IPS-NIHi11 (cell line): ENCODE results near the gene SLC30A10.
"Not testable (repeated sequence)": the region's sequence is repeated elsewhere in the genome, so short reads cannot be mapped to it uniquely, and the experiment has no call there.

Experiments
- DNase-seq: peaks from one replicate; pipeline ENCODE4 v3.0.0; 2012; ENCODE audit warnings: mixed read lengths, low spot score

Gene SLC30A10

DNA sequence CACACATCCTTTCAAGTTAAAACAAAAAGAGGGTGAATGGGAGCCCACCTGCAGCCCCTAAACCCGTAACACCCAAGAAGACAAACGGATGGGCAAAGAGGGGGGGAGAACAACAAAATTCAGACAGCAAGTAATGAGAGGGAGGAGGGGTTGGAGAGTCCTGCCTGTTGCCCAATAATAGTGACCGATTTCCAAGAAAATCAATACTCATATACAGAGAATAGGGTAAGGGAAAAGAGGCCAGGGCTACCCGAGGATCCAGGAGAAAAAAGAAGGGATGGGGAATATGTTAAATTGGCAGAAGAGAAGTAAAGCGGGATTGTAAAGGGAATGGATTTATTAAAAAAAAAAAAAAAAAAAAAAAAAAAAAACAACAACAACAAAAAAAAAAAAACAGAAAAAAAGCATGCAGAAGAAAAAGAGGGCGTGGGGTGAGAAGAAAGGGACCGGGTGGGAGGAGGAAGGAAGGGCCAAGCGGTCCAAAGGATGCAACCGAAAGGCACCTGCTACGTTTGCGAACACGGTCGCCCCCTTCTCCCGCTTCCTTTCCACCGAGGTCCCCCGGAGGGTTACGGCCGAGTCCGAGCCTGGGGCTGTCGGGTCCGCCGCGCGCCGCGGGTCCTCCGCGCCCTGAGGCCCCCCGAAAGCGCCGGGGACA, 930 bp downstream of the SLC30A10 start:
- no peak for DNase-seq

DNA sequence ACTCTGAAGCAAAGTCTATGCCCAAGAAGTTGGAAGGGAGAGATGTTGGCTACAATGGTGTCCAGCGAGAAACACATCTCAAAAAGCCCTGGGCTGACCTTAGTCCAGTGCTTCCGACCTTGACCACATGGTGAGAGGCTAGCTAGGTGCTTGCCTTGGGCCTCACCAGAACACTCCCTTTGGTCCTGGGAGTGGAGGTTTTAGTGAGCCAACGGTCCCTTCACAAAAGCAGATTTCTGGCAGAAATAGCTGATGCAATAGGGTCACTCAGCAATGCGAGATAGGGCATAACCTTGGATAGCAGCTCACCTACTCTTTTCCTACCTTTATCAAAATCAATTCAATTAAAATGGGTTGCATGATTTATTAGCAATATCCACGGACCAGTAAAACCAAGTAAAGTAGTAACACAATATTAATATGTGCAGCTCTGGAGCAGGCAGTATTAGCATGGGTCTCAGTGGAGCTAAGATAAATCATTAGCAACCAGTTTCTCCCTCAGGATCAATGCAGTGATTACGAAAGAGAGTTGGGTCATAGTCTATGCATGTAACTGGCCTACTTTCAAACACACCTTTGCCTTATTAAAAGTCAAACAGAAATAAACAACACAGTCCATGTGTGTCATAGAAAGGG, 1.9 kb downstream of the SLC30A10 start:
- DNase-seq, result no peak

DNA sequence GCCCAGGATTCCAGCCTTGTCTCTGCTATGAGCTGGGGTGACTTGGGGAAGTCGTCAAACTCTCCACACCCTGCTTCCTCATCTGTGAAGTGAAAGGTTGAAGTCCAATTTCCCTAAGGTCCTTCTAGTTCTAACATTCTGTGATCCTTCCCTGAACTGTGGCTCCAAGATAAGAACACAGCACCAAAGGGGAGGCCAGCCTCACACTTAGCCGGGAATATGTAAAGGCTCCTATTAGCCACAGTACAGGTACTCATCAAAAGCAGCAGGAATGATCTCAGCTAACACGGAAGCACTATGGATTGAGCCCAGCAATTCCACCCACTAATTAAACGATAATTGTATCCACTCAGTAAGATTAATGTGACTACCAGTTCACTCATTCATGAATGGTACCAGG, 4.0 kb downstream of the SLC30A10 start:
- DNase-seq, result no peak

DNA sequence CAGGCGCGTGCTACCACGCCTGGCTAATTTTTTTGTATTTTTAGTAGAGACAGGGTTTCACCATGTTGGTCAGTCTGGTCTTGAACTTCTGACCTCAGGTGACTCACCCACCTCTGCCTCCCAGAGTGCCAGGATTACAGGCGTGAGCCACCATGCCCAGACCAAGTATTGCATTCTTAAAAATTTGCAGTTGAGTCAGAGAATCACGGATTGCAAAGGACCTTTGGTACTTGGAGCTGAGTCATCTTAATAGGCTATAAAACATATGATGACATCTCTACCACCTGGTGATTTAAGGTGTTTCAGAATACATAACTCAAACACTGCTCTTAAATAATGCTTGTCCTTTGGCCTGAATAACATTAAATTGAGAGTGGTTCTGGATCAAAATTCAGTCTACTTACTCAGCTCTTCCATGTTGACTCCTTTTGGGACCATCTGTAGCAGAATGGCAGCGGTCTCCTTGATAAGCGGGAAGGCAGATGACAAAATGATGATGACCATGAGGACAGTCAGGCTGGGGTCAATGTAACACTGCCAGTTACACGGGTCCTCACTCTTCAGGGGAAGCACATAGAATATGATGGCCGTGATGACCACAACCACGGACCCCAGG, 10.4 kb downstream of the SLC30A10 start:
- DNase-seq, result no peak

DNA sequence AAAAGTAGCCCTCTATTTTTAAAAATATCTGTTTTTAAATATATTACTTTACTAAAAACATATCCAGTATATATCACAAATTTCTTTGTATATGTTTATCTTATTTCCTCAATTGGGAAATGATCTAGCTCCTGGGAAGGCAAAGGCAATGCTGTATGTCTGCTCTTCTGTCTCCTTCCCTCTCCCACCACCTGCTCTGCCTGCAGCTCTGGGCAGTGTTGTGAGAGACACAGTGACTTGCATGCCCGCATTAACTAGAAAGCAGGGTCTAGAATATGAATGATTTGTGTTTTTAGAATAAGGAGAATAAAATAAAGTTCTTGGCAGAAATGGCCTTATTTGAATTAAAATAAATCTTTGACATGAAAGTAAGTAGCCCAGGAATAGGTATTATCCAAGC, 11.1 kb downstream of the SLC30A10 start:
- no peak for DNase-seq

DNA sequence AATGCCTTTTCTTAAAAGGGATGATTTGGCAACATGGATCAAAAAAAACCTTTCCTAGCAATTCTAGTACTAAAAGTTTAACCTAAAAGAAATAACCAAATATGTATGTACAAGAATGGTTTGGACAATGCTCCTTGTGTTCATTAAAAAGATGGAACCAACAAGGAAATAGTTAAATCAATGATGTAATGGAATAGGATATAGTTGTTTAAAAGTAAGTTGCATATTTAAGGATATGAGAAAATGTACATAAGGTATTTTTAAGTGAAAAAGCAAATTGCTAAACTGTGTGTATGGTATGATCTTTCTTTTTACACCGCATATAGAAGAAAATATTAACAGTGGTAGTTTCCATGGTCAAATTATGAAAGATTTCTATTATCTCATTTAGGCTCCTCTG, 12.1 kb downstream of the SLC30A10 start:
- no peak for DNase-seq

DNA sequence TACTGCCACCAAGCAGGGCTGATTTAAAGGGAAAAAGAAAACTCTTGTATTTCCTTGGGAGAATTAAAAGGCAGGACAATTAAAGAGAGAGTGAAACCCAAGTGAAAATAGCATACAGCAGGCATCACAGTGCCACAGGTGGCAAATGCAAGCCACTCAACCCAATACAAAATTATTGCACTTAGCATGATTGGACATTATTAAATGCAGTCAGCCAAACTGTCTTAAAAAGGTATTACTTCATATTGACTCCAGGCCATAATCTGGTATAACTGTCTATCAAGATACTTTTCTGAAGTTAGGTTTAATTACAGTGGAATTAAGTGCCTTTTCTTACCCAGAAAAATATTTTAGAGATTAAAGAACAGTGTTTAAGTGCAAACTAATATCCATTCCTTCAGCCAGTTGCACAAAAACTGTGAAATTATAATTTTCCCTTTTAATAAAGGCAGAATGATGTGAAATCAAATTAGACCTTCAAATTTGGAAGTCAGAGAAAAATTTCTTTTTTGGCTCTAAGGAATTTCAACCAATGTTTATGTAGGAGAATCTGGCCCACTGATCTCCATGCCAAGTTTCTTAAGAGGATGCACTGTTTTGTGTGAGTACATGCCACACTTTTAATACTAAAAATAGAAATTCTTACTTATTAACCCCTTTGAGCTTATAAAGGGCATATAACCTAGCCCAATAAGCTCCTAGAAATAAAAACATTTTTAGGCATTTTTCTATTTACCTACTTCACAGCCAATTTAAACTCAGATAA, 15.2 kb downstream of the SLC30A10 start:
- no peak for DNase-seq

DNA sequence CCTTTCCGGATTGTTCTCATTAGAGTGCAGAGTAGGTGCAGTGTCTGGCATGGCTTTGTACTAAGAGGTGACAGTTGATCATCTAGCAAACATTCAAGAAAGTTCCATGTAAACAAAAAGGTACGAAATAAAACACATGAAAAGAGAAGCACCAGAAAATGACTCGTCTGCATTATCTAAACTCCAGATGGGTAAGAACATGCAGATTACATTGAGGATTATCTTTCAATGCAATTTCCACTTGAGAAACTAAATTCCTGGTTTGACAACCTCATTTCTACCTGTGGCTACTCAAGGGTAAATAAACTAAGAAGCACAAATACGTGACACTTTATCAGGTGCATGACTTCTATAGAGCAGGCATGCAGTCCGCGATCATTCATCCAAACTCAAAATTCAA, 17.6 kb downstream of the SLC30A10 start:
- DNase-seq, result no peak

DNA sequence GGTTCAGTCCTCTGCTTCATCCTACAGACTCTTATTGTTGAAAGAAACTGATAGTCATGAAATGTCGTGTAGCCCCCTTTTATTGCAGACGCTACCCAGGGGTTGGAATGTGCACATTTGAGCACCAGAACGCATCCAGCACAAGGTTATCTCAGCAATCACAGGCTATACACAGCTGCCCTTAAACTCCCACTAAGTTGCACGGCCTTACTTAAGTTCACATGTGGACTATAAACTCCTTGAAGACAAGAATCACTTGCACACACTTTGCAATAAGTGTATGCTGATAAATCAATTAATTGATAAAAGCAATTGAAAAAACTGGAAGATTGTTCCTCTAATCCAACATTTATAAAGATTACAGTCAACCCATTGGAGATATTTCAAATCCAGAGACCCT, 18.9 kb downstream of the SLC30A10 start:
- no peak for DNase-seq

DNA sequence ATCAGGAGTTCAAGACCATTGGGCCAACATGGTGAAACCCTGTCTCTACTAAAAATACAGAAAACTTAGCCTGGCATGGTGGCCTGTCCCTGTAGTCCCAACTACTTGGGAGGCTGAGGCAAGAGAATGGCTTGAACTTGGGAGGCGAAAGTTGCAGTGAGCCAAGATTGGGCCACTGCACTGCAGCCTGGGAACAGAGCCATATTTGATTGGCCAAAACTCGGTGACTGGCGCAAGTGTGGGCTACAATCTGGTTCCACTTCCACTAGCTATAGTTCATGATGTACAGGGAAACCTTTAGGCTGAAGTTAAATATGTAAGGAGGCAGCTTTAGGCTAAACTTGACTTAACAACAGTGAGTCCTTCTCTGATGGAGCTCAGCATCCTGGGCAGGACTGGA, 20.2 kb downstream of the SLC30A10 start:
- no peak for DNase-seq

DNA sequence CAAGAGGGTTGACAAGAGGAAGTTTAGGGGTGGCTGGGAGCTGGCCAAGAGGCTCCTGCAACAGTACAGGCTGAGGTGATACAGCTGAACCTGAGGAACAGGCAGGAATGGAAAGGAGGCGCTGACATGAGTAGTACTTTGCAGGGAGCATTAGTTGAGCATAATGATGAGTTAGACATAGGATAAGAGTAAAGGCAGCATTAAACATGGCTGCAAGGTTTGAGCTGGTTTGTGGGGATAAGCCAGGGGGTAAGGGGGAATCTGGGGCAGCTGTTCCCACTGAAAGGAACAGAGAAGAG, 20.6 kb downstream of the SLC30A10 start:
- DNase-seq, result no peak

DNA sequence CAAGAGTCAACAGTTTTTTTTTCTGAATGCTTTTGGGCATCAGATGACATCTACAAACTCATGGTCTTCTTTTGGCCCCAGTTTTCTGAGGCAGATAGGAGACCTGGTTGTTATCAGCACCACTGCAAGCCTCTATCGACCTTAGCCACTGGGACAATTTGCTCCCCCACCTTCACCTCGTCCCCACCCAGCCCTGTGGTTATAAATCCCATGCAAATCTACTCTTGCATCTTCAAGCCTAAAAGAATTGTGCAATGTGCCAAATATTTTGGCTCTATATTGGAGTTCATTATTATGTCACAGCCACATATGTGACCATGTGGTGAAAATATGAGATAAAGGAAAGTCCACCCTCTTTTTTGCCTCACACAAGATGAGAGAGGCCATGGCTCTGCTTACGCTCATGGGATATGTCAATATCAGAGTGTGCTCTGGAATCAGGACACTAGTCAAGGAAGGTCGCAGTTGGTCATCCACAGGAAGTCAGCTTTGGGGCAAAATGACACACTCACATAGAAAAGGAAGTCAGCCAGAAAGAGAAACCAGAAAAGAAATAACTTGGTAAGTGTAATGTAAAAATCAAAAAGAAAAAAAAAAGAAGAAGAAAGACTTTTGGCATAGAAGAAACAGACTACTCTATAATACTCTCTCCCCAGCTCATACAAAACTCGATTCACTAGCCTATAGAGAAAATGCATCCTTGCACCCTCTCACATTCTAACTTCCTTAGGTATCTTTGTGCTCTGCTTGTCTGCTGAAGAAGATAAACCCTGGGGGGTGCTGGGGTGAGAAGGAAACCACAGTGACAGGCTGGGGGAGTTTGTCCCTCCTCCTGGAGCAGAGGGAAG, 21.2 kb downstream of the SLC30A10 start:
- no peak for DNase-seq

DNA sequence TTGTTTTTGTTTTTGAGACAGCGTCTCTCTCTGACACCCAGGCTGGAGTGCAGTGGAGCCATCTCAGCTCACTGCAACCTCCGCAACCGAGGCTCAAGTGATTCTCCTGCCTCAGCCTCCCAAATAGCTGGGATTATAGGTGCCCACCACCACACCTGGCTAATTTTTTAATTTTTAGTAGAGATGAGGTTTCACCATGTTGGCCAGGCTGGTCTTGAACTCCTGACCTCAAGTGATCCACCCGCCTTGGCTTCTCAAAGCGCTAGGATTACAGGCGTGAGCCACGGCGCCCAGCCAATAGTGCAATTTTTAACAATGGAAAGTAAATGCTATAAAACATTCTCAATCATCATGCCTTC, 21.8 kb downstream of the SLC30A10 start:
- not testable (repeated sequence) for DNase-seq

DNA sequence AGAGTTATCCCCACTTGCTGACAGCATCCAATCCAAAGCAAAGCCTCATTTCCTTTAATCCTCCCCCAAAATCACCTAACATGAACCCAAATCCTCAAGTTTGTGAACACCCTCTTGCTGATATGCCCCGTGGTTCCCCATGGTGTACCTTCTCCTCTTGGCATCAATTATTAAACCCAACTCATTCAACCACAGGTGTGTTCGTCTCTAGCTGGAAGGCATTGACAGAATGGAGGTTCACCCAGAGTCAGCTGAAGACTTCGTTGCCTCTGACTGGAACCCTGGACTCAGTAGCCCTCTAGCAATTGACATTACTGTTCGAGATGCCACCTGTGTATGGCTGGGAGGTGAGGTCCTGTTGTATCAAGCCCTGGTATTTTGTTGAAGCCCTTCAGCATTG, 22.8 kb downstream of the SLC30A10 start:
- no peak for DNase-seq

DNA sequence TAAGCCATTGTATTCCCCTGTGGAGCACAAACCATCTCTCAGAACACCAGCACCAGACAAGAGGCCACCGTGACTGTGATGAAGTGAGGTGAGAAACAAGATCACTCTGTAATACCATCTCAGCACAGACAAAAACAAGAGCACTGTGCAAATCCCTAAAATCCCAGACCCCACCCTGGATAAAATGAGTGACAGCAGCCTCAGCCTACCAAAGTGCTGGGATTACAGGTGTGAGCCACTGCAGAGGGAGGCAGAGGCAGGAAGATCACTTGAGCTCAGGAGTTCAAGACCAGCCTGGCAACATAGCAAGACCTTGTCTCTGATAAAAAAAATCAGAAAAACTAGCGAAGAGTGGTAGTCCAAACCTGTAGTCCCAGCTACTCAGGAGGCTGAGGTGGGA, 23.4 kb downstream of the SLC30A10 start:
- no peak for DNase-seq

DNA sequence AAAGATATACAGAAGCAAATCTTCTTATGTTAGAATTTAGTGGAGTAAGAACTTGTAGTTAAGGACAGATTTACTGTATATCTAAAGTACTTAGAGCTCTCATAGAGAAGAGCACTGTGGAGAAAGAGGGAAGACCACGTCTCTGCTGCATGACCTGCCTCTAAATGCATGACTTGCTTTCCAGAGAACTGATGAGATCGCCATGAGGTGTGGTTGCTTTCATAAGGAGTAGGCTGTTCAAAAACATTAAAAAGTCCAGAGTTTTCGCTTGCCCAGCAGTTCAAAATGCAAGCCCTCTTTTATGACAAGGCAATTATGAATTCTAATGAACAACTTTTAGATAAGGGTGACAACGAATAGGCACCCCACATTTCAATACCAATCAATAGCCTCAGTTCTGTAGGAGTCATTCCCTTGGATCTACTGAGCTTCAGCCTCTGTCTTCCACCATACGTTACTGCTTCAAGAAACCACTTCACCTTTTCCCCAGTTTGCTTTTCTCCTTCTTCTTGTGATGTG, 24.9 kb downstream of the SLC30A10 start:
- DNase-seq, result no peak

DNA sequence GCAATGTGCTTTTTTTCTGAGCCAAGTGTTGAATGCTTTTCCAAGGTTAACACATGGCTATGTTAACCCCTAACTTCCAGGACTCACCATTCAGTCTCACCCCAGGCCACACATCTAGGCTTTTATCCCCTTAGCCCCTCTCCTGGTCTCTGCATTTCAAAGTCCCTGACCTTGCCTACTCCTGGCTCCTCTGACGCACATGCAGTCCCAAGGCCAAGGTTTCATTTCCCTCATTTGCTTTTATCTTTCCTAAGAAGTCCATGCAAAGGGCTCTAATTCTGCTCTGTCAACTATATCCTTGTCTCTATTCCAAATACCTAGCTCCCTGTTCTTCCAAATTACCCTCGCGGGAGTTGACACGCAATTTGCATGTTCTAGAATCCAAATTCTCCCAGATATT, 25.4 kb downstream of the SLC30A10 start:
- no peak for DNase-seq

DNA sequence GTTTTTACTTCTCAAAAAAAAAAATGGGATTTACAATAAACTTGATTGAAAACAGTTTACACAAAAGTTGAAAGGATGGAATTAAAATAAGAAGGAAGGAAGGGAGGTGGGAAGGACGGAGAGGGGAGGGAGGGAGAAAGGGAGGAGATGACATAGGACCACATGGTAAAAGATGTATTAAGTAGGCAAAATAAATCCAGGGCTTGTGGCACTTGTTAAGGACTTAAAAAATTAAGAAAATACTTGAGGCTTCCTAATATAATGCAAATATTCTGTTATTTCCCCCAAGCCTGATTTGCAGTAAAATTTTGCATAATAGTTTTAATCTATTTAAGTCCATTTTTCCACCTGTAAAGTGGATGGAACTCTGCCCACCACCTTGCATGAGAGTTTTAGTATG, 27.5 kb downstream of the SLC30A10 start:
- DNase-seq, result no peak

DNA sequence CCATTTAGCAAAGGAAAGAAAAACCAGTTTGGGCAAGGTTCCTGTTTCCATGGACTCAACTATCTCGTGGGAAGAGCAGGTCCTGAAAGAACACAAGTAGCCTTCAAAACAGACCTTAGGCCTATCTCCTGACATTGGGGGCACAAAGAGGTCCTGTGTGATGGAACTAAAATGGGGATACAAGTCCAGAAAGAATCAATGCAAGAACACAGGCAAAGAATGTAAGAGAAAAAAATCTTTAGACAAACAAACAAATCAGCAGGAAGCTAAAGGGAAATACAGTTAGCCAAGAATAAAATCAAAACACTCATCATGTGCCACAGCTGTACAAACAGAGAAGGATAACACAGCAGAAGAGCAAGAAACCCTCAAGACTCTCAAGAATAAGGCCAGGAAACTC, 28.2 kb downstream of the SLC30A10 start:
- DNase-seq, result no peak

DNA sequence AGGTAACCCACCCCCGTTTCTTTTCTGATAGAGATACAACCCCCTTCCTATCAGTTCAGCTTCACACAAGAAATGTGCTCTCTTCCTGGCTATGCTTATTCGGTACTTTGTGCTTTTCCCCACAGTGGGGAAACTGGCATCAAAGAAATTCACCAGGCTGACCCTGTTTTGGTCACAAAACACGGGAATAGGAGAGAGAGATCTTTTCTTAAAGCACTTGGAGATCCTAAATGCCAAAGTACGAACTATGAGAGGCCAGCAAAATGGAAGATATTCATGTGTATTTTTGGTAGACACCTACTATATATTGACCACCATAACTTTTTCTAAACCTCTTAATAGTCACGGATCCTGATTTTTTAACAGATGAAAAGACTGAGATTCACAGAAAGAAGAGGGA, 30.0 kb downstream of the SLC30A10 start:
- no peak for DNase-seq

DNA sequence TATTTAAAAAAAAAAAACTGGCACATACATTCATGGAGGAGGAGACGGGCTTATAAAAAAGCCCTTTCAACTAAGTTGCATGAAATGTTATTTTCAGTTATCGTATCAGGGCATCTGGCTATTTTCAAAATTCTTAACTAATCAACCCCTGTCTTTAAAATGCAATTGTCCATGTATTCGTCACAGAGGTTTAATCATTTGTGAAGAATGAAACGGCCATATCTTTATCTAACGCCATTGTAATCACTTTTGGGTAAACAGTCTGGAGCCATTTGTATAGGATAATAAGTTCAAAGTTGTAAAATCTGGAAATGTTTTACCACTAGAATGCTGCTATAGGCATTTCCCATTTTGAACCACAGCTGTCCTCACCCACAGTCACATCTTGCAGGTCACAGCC, 30.4 kb downstream of the SLC30A10 start:
- DNase-seq, result no peak

DNA sequence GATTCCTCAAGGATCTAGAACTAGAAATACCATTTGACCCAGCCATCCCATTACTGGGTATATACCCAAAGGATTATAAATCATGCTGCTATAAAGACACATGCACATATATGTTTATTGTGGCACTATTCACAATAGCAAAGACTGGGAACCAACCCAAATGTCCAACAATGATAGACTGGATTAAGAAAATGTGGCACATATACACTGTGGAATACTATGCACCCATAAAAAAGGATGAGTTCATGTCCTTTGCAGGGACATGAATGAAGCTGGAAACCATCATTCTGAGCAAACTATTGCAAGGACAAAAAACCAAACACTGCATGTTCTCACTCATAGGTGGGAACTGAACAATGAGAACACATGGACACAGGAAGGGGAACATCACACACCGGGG, 36.1 kb downstream of the SLC30A10 start:
- not testable (repeated sequence) for DNase-seq
